Activated CD4-positive, alpha-beta T cell treated with anti-CD3 and anti-CD28 coated beads, Interleukin-2, amount 10 ng/mL, durations not matched to agents 7 days and 5 days (primary cell): ENCODE measurements around the gene PEAR1. TPM values are rescaled to one million over a fixed set of nuclear protein-coding genes. Genes with fewer than 3 reads are reported as not detected.
A peak's percentile ranks its signal among the peaks of the same experiment; 100 is the strongest.

Source experiments
- CTCF ChIA-PET: fragments of 350-600 bp; sonication (Branson Sonifier 250); formaldehyde crosslinking; loops from one replicate; lab custom pipeline; 2021; ENCODE audit warnings: antibody characterized with exemption; lab: Charles Lee
- POLR2A ChIA-PET: fragments of 350-600 bp; sonication (Branson Sonifier 250); formaldehyde crosslinking; loops from one replicate; lab custom pipeline; 2021; ENCODE audit warnings: antibody characterized with exemption; lab: Charles Lee
- DNase-seq: peaks from one replicate; pipeline ENCODE4 v3.0.0-alpha.2; 2020
- H3K27ac Mint-ChIP-seq: one replicate; pipeline ENCODE4 v1.8.0; 2021; ENCODE audit warnings: mild to moderate bottlenecking, moderate library complexity, mixed read lengths
- H3K27me3 Mint-ChIP-seq: one replicate; pipeline ENCODE4 v1.8.0; 2021; ENCODE audit warnings: mixed read lengths
- H3K36me3 Mint-ChIP-seq: one replicate; pipeline ENCODE4 v1.8.0; 2021; ENCODE audit warnings: low read depth, mixed read lengths
- H3K4me1 Mint-ChIP-seq: one replicate; pipeline ENCODE4 v1.8.0; 2021; ENCODE audit warnings: mixed read lengths
- H3K4me3 Mint-ChIP-seq: one replicate; pipeline ENCODE4 v1.8.0; 2021; ENCODE audit warnings: mild to moderate bottlenecking, moderate library complexity, mixed read lengths
- H3K9me3 Mint-ChIP-seq: one replicate; pipeline ENCODE4 v1.8.0; 2021; ENCODE audit warnings: mixed read lengths
- total RNA-seq, 2 experiments: library from RNA; stranded (reverse); gene quantifications; one replicate each; pipeline ENCODE4 v1.2.3, GENCODE V29; 2021

The PEAR1 gene
- total RNA-seq, 2 experiments from 2014 or later = 0.07 to 0.15 TPM

DNA sequence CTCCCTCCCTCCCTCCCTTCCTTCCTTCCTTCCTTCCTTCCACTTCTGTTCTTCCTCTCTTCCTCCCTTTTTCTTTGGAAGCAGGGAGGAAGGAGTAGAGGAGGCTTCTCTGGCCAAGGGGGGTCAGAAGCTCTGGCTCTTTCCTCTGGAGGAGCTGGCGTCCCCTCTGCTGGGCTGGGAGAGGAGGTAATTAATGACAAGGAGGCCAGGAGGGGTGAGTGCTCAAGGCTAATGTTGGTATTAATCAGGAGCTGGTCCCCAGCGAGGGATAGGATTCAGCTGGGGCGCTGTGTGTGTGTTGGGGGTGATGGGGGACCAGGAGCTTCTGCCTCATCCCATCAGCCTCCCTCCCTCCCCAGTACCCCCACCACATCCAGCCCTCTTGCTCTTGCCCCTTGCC lies 6.2 kb upstream of the PEAR1 start:
- Mint-ChIP-seq H3K4me3 (no peak overlapping the region), H3K36me3 (no peaks in the 10 kb centered on the region), H3K4me1 (peaks cover 10% of the 10 kb centered on the region), H3K9me3 (no peaks in the 10 kb centered on the region), H3K27ac (no peak overlapping the region), H3K27me3 (peaks cover 55% of the 10 kb centered on the region)
- DNase-seq = no peak
- ChIA-PET POLR2A (no interaction called here), CTCF (interaction anchor here (0.6 to 1.7 kb wide), 5 partner anchors 11 to 455 kb away, joined by 3 to 6 read pairs (median 3); no protein-coding TSS in a partner anchor)

- H3K27ac Mint-ChIP-seq = no peak overlapping the region
- ChIA-PET POLR2A (no interaction called here), CTCF (interaction anchor here (1.0 to 1.7 kb wide), 3 partner anchors 11 to 162 kb away, joined by 3 to 6 read pairs (median 4); no protein-coding TSS in a partner anchor)
- H3K36me3 Mint-ChIP-seq = no peaks in the 10 kb centered on the region
- H3K4me1 Mint-ChIP-seq = peaks cover 14% of the 10 kb centered on the region
- no peak overlapping the region for H3K4me3 Mint-ChIP-seq
- no peak for DNase-seq
- peaks cover 58% of the 10 kb centered on the region for H3K27me3 Mint-ChIP-seq
- H3K9me3 Mint-ChIP-seq = no peaks in the 10 kb centered on the region
Measured at GRCh38 chr1:156887734-156888133, 5.8 kb upstream of the PEAR1 start.

GRCh38 chr1:156889802-156890580 lies 3.5 kb upstream of the PEAR1 start:
- no peak overlapping the region for H3K4me3 Mint-ChIP-seq
- H3K36me3 Mint-ChIP-seq = no peaks in the 10 kb centered on the region
- DNase-seq = peak; percentile 57
- H3K27me3 Mint-ChIP-seq = peaks cover 62% of the 10 kb centered on the region
- no peaks in the 10 kb centered on the region for H3K9me3 Mint-ChIP-seq
- peaks cover 23% of the 10 kb centered on the region for H3K4me1 Mint-ChIP-seq
- no peak overlapping the region for H3K27ac Mint-ChIP-seq
- ChIA-PET POLR2A (no interaction called here), CTCF (interaction anchor here (0.7 to 5.3 kb wide), 33 partner anchors 9 to 206 kb away, joined by 3 to 31 read pairs (median 4); partner anchors contain the start of gene NTRK1)

- Mint-ChIP-seq H3K27me3 (peaks cover 50% of the 10 kb centered on the region), H3K9me3 (no peaks in the 10 kb centered on the region), H3K4me1 (peaks cover 24% of the 10 kb centered on the region), H3K36me3 (no peaks in the 10 kb centered on the region), H3K27ac (peak overlapping the region; percentile 65), H3K4me3 (peak overlapping the region; percentile 63)
- ChIA-PET POLR2A (no interaction called here), CTCF (interaction anchor here (0.6 to 5.3 kb wide), 28 partner anchors 11 to 1366 kb away, joined by 3 to 31 read pairs (median 4); partner anchors contain the start of genes NTRK1 and PRCC)
- peak; percentile 87 for DNase-seq
Measured at GRCh38 chr1:156892190-156893047, 1.1 kb upstream of the PEAR1 start.

- no peaks in the 10 kb centered on the region for H3K36me3 Mint-ChIP-seq
- no peak overlapping the region for H3K27ac Mint-ChIP-seq
- peaks cover 37% of the 10 kb centered on the region for H3K4me1 Mint-ChIP-seq
- no peaks in the 10 kb centered on the region for H3K9me3 Mint-ChIP-seq
- ChIA-PET CTCF (interaction anchor here (1.4 to 1.9 kb wide), 4 partner anchors 10 to 168 kb away, joined by 4 to 5 read pairs (median 4); no protein-coding TSS in a partner anchor), POLR2A (no interaction called here)
- no peak for DNase-seq
- peaks cover 52% of the 10 kb centered on the region for H3K27me3 Mint-ChIP-seq
- no peak overlapping the region for H3K4me3 Mint-ChIP-seq
Measured at GRCh38 chr1:156894001-156894400, 483 bp downstream of the PEAR1 start.

DNA sequence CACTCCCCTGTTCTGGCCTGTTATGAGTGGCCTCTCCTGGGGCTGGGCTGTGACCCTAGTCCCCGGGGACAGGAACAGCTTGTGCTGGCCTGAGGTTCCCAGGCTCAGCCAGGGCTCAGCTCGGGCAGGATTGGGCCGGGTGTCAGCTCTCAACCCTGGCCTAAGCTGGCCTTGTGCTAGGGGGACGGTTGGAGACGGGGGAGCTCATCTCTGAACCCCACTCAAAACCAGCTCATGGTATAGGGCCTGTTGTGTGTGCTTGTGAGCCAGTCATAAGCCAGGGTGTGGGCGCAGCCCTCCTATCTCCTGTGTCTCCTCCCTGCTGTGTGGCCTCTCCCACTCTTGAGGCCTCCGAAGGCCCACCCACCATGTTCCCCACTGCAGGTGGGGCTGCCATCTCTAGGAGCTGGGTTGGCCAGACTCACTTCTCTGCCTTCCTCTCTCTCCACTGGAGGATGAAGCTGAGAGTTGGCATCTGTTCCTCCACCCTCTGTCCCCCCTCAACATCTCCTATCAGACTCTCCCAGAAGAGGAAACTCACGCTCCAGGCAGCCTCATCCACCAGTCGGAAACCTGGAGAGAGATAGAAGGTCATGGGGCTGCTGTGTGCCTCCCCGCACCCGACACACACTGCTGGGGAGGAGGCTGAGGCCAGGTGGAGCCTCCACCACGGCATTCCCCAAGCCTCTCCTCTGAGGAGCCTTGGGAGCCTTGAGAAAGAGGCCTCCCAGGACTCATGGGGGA lies 1.4 kb downstream of the PEAR1 start:
- Mint-ChIP-seq H3K36me3 (no peaks in the 10 kb centered on the region), H3K27ac (no peak overlapping the region), H3K4me3 (no peak overlapping the region), H3K9me3 (no peaks in the 10 kb centered on the region), H3K4me1 (peaks cover 37% of the 10 kb centered on the region), H3K27me3 (peaks cover 50% of the 10 kb centered on the region)
- CTCF ChIA-PET = interaction anchor here (0.5 to 1.9 kb wide), 6 partner anchors 11 to 197 kb away, joined by 3 to 5 read pairs (median 4); no protein-coding TSS in a partner anchor
- POLR2A ChIA-PET = no interaction called here
- no peak for DNase-seq

- ChIA-PET CTCF (no interaction called here), POLR2A (no interaction called here)
- Mint-ChIP-seq H3K36me3 (no peaks in the 10 kb centered on the region), H3K9me3 (no peaks in the 10 kb centered on the region), H3K4me1 (peaks cover 34% of the 10 kb centered on the region), H3K27ac (no peak overlapping the region), H3K27me3 (peaks cover 46% of the 10 kb centered on the region), H3K4me3 (no peak overlapping the region)
- no peak for DNase-seq
Measured at GRCh38 chr1:156895455-156895812, 1.9 kb downstream of the PEAR1 start.

DNA sequence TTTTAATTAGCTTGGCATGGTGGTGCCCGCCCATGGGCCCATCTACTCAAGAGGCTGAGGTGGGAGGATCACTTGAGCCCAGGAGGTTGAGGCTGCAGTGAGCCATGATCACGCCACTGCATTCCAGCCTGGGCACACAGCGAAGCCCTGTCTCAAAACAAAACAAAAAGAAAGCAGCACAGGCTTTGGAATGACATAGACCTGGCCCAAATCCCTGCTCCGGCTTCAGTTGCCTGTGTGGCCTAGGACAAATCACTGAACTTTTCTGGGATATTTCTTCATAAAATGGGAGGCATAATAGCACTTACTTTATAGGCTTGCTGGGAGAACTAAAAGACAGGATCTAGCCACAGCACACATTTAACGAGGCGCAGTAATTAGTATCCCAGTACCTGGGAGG lies 2.4 kb downstream of the PEAR1 start:
- ChIA-PET CTCF (no interaction called here), POLR2A (no interaction called here)
- no peak for DNase-seq
- H3K4me3 Mint-ChIP-seq = no peak overlapping the region
- peaks cover 43% of the 10 kb centered on the region for H3K27me3 Mint-ChIP-seq
- H3K9me3 Mint-ChIP-seq = no peaks in the 10 kb centered on the region
- H3K36me3 Mint-ChIP-seq = no peaks in the 10 kb centered on the region
- peaks cover 34% of the 10 kb centered on the region for H3K4me1 Mint-ChIP-seq
- no peak overlapping the region for H3K27ac Mint-ChIP-seq

GRCh38 chr1:156896490-156897033 lies 3.0 kb downstream of the PEAR1 start:
- Mint-ChIP-seq H3K27ac (no peak overlapping the region), H3K27me3 (peaks cover 39% of the 10 kb centered on the region), H3K36me3 (no peaks in the 10 kb centered on the region)

GRCh38 chr1:156897078-156897825 lies 3.7 kb downstream of the PEAR1 start:
- Mint-ChIP-seq H3K36me3 (no peaks in the 10 kb centered on the region), H3K4me1 (peaks cover 27% of the 10 kb centered on the region), H3K9me3 (no peaks in the 10 kb centered on the region), H3K4me3 (no peak overlapping the region), H3K27me3 (peaks cover 33% of the 10 kb centered on the region), H3K27ac (no peak overlapping the region)
- CTCF ChIA-PET = interaction anchor here (1.2 to 2.1 kb wide), 4 partner anchors 13 to 35 kb away, joined by 3 to 10 read pairs (median 4); no protein-coding TSS in a partner anchor
- DNase-seq = no peak
- POLR2A ChIA-PET = no interaction called here

More at GRCh38 chr1:156896490-156897033, 3.0 kb downstream of the PEAR1 start:
- peaks cover 33% of the 10 kb centered on the region for H3K4me1 Mint-ChIP-seq
- no peaks in the 10 kb centered on the region for H3K9me3 Mint-ChIP-seq
- POLR2A ChIA-PET = no interaction called here
- CTCF ChIA-PET = no interaction called here
- no peak overlapping the region for H3K4me3 Mint-ChIP-seq
- DNase-seq = no peak

DNA sequence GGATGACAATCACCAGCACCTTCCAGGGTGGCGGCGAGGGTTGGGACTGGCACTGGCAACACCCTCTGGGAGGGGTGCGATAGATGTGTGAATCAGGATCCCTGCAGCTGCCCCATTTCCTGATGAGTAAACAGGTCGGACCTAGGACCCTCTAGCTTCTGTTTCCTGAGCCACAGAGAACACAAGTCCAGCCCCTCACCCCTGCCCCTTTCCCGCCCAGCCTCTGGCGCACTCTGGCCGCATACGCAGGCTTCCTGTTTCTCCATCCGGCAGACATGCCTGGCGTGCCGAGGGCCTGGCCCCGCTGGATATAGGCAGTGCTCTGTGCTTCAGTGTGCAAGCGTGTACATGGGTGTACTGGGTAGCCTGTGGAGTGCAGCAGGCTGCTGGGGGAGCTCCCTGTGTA lies 4.6 kb downstream of the PEAR1 start:
- POLR2A ChIA-PET = no interaction called here
- H3K27ac Mint-ChIP-seq = no peak overlapping the region
- CTCF ChIA-PET = interaction anchor here (1.2 to 2.1 kb wide), 4 partner anchors 13 to 36 kb away, joined by 3 to 10 read pairs (median 4); no protein-coding TSS in a partner anchor
- peaks cover 18% of the 10 kb centered on the region for H3K4me1 Mint-ChIP-seq
- H3K27me3 Mint-ChIP-seq = peaks cover 27% of the 10 kb centered on the region
- H3K4me3 Mint-ChIP-seq = no peak overlapping the region
- H3K36me3 Mint-ChIP-seq = no peaks in the 10 kb centered on the region
- no peaks in the 10 kb centered on the region for H3K9me3 Mint-ChIP-seq
- DNase-seq = no peak
